Measurements from ENCODE around the gene ROR2. TPM values are rescaled to one million over a fixed set of nuclear protein-coding genes. Genes with fewer than 3 reads are reported as not detected.
"Not testable (repeated sequence)": the region's sequence is repeated elsewhere in the genome, so short reads cannot be mapped to it uniquely, and the experiment has no call there.

Gene ROR2
- total and polyA plus RNA-seq, 4 experiments from 2014 or later = 0.17 to 0.31 (median 0.29) TPM; not detected in 1

DNA sequence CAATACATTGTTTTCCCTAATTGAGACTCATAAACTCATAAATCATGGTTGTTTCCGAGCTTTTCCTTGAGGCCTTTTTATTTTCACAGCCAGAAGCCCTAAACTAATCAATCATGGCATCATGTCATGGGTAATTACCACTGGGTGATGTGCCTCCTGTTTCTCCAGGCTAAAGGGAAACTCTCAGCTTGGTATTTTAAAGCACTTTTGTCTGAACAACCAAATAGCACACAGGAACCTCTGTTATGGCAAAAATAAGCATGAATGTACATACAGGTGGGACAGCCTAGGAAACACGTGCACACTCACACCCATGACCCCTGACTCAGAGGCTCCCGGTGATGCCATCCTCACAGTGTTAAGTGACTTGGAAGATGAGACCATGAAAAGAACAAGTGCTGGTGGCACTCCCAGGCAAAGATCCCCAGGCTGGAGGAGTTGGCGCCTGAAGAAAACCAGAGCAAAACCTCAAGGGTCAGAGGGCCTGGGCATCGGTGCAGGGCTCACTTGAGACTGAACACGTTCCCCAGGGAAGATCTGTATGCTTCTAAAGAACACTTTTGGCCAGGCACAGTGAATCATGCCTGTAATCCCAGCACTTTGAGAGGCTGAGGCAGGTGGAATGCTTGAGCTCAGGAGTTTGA is 154.3 kb downstream of the ROR2 start:
- no peak overlapping the region for H3K4me3 ChIP-seq (ENCODE audit: low read length in 2 of 2)
- H3K4me1 ChIP-seq (ENCODE audit: insufficient read depth, low read length) = peaks cover 31% of the 10 kb centered on the region
- ChIA-PET POLR2A (ENCODE audit: partially characterized antibody) (no interaction called here), CTCF (ENCODE audit: partially characterized antibody) (no interaction called here)
- no peaks in the 10 kb centered on the region for H3K36me3 ChIP-seq (ENCODE audit: insufficient read depth, low read length)
- Mint-ChIP-seq H3K36me3 (no peaks in the 10 kb centered on the region), H3K27ac (peak overlapping the region; percentile 67 to 93 (median 86)), H3K9me3 (peaks cover 0 to 2% (median 0%) of the 10 kb centered on the region in 8 donors), H3K27me3 (no peaks in the 10 kb centered on the region), H3K4me3 (no peak overlapping the region), H3K4me1 (peaks cover 21 to 51% (median 28%) of the 10 kb centered on the region in 4 donors)
- H3K9me3 ChIP-seq (ENCODE audit: control insufficient read depth in 1 of 2, low read length in 2 of 2) = no peaks in the 10 kb centered on the region
- peak overlapping the region; percentile 4 for H3K27ac ChIP-seq (ENCODE audit: low read depth, low read length)
- H3K27me3 ChIP-seq (ENCODE audit: insufficient read depth, low read length) = no peaks in the 10 kb centered on the region
- DNase-seq = peak in 1 of 5 donors; percentile 52
- intact Hi-C loops (cut with micrococcal nuclease) = no loop called here

DNA sequence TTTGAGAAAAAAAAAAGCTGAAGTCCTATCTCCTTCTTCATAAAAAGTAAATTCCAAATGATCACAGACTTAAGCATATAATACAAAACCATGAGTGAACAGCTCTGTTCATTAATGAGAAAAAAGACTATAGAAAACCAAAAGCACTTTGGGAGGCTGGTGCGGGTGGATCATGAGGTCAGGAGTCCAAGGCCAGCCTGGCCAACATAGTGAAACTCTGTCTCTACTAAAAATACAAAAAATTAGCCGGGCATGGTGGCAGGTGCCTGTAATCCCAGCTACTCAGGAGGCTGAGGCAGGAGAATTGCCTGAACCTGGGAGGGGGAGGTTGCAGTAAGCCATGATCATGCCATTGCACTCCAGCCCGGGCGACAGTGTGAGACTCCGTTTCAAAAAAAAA is 156.7 kb downstream of the ROR2 start:
- H3K4me3 ChIP-seq (ENCODE audit: low read length in 2 of 2); DNase-seq; H3K4me1 ChIP-seq (ENCODE audit: insufficient read depth, low read length); H3K9me3 Mint-ChIP-seq; H3K27me3 Mint-ChIP-seq; H3K36me3 Mint-ChIP-seq; H3K27me3 ChIP-seq (ENCODE audit: insufficient read depth, low read length); POLR2A ChIA-PET (ENCODE audit: partially characterized antibody); H3K27ac ChIP-seq (ENCODE audit: low read depth, low read length); intact Hi-C loops (cut with micrococcal nuclease); CTCF ChIA-PET (ENCODE audit: partially characterized antibody); H3K4me3 Mint-ChIP-seq; H3K9me3 ChIP-seq (ENCODE audit: control insufficient read depth in 1 of 2, low read length in 2 of 2); H3K36me3 ChIP-seq (ENCODE audit: insufficient read depth, low read length): not testable (repeated sequence)
- peak overlapping the region in 1 of 7 donors; percentile 34 for H3K27ac Mint-ChIP-seq
- H3K4me1 Mint-ChIP-seq = peaks cover 9 to 35% (median 9%) of the 10 kb centered on the region in 4 donors

DNA sequence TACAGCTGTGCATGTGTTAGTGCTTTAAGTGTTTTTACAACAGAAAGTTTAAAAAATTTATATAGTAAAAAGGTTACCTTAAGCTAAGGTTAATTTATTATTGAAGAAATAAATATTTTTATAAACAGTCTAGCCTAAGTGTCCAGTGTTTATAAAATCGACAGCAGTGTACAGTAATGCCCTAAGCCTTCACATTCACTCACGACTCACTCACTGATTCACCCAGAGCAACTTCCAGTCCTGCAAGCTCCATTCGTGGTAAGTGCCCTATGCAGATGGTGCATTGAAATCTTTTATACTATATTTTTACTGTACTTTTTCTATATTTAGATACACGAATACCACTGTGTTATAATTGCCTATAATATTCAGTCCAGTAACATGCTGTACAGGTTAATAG is 159.1 kb downstream of the ROR2 start:
- no peak for DNase-seq
- H3K4me1 Mint-ChIP-seq = peaks cover 6 to 26% (median 7%) of the 10 kb centered on the region in 4 donors
- no peaks in the 10 kb centered on the region for H3K9me3 ChIP-seq (ENCODE audit: control insufficient read depth in 1 of 2, low read length in 2 of 2)
- no peak overlapping the region for H3K27ac Mint-ChIP-seq
- H3K27me3 Mint-ChIP-seq = no peaks in the 10 kb centered on the region
- no peaks in the 10 kb centered on the region for H3K27me3 ChIP-seq (ENCODE audit: insufficient read depth, low read length)
- peaks cover 0 to 10% (median 3%) of the 10 kb centered on the region in 8 donors for H3K9me3 Mint-ChIP-seq
- no peak overlapping the region for H3K4me3 ChIP-seq (ENCODE audit: low read length in 2 of 2)
- H3K4me1 ChIP-seq (ENCODE audit: insufficient read depth, low read length) = peaks cover 4% of the 10 kb centered on the region
- intact Hi-C loops (cut with micrococcal nuclease) = no loop called here
- H3K27ac ChIP-seq (ENCODE audit: low read depth, low read length) = no peak overlapping the region
- ChIA-PET POLR2A (ENCODE audit: partially characterized antibody) (no interaction called here), CTCF (ENCODE audit: partially characterized antibody) (no interaction called here)
- no peaks in the 10 kb centered on the region for H3K36me3 ChIP-seq (ENCODE audit: insufficient read depth, low read length)
- H3K4me3 Mint-ChIP-seq = no peak overlapping the region
- H3K36me3 Mint-ChIP-seq = no peaks in the 10 kb centered on the region

DNA sequence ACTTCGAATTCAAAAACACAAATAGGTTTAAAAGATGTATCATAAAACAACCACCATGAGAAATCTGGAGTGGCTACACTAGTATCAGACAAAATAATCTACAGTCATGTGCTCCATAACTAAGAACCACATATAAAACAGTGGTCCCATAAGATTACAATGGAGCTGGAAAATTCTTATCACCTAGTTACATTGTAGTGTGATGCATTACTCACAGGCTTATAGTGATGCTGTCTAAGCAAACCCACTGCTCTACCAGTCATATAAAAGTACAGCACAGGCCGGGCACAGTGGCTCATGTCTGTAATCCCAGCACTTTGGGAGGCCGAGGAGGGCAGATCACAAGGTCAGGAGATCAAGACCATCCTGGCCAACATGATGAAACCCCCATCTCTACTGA is 160.1 kb downstream of the ROR2 start:
- Mint-ChIP-seq H3K27ac (no peak overlapping the region), H3K27me3 (peaks cover 2 to 5% of the 10 kb centered on the region in 2 donors), H3K36me3 (no peaks in the 10 kb centered on the region), H3K9me3 (peaks cover 0 to 10% (median 3%) of the 10 kb centered on the region in 8 donors), H3K4me3 (no peak overlapping the region), H3K4me1 (peaks cover 3 to 17% (median 6%) of the 10 kb centered on the region in 4 donors)
- no peaks in the 10 kb centered on the region for H3K36me3 ChIP-seq (ENCODE audit: insufficient read depth, low read length)
- no peaks in the 10 kb centered on the region for H3K9me3 ChIP-seq (ENCODE audit: control insufficient read depth in 1 of 2, low read length in 2 of 2)
- ChIA-PET POLR2A (ENCODE audit: partially characterized antibody) (no interaction called here), CTCF (ENCODE audit: partially characterized antibody) (interaction anchor here (0.6 kb wide), 1 partner anchor 357 kb away, joined by 3 read pairs; no protein-coding TSS in a partner anchor)
- H3K27ac ChIP-seq (ENCODE audit: low read depth, low read length) = no peak overlapping the region
- intact Hi-C loops (cut with micrococcal nuclease) = no loop called here
- DNase-seq = no peak
- no peak overlapping the region for H3K4me3 ChIP-seq (ENCODE audit: low read length in 2 of 2)
- no peaks in the 10 kb centered on the region for H3K27me3 ChIP-seq (ENCODE audit: insufficient read depth, low read length)
- H3K4me1 ChIP-seq (ENCODE audit: insufficient read depth, low read length) = no peaks in the 10 kb centered on the region

DNA sequence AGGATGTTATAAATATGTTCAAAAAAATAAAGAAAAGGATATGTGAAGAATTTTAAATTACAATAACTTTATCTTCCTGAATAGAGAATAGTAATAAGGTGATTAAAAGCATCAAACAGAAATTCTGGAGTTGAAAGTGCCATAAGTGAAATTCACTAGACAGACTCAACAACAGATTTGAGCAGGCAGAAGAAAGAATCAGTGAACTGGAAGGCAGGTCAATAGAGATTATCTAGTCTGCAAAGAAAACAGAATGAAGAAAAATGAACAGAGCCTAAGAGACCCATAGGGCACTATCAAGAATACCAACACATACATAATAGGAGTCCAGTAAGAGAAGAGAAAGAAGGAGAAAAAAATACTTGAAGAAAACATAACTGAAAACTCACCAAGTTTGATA is 162.1 kb downstream of the ROR2 start:
- POLR2A ChIA-PET (ENCODE audit: partially characterized antibody) = interaction anchor here (0.6 kb wide), 1 partner anchor 1790 kb away, joined by 7 read pairs; no protein-coding TSS in a partner anchor

DNA sequence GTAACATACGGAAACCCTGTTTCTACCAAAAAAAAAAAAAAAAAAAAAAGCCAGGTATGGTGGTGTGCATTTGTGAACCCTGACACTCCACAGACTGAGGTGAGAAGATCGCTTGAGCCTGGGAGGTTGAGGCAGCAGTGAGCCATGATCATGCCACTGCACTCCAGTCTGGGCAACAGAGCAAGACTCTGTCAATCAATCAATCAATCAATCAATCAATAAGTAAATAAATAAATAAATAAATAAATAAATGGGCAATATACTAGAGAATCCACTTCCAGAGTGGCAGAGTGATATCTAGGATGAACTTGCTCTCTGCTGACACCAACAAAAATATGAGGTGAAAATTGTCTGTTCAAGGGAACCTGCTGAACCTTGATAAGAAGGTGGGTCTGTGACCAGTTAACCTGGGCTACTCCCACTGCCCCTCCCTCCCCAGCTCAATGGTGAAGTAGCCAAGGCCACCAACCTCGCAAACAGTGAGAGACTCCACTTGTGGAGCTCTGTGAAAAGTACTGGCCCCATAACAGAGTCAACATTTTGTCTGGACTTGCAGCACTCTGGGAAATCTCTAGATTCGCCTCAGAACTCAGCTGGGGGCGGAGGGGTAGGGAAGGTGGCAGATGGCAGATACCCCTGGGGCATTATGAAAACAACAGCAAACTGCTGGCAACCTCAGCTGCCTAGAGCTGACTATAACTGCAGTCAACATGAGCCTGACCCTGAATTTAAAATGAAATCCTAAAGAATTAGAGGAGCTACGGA is 163.7 kb downstream of the ROR2 start:
- Histone ChIP-seq H3K27me3 (ENCODE audit: insufficient read depth, low read length) (no peaks in the 10 kb centered on the region), H3K36me3 (ENCODE audit: insufficient read depth, low read length) (no peaks in the 10 kb centered on the region), H3K4me1 (ENCODE audit: insufficient read depth, low read length) (peaks cover 13% of the 10 kb centered on the region), H3K4me3 (ENCODE audit: low read length in 2 of 2) (no peak overlapping the region), H3K9me3 (ENCODE audit: control insufficient read depth in 1 of 2, low read length in 2 of 2) (no peaks in the 10 kb centered on the region), H3K27ac (ENCODE audit: low read depth, low read length) (no peak overlapping the region)
- H3K4me3 Mint-ChIP-seq = no peak overlapping the region
- no peaks in the 10 kb centered on the region for H3K36me3 Mint-ChIP-seq
- intact Hi-C loops (cut with micrococcal nuclease) = no loop called here
- peaks cover 10 to 11% of the 10 kb centered on the region in 2 donors for H3K27me3 Mint-ChIP-seq
- H3K4me1 Mint-ChIP-seq = peaks cover 8 to 31% (median 19%) of the 10 kb centered on the region in 4 donors
- ChIA-PET POLR2A (ENCODE audit: partially characterized antibody) (no interaction called here), CTCF (ENCODE audit: partially characterized antibody) (no interaction called here)
- DNase-seq = no peak
- H3K9me3 Mint-ChIP-seq = peaks cover 0 to 10% (median 4%) of the 10 kb centered on the region in 8 donors
- no peak overlapping the region for H3K27ac Mint-ChIP-seq

More for the DNA sequence above, 162.1 kb downstream of the ROR2 start:
- Mint-ChIP-seq H3K27ac (no peak overlapping the region), H3K36me3 (no peaks in the 10 kb centered on the region), H3K4me1 (peaks cover 9 to 33% (median 15%) of the 10 kb centered on the region in 4 donors), H3K9me3 (peaks cover 0 to 10% (median 4%) of the 10 kb centered on the region in 8 donors), H3K27me3 (peaks cover 10 to 11% of the 10 kb centered on the region in 2 donors), H3K4me3 (no peak overlapping the region)
- Histone ChIP-seq H3K27ac (ENCODE audit: low read depth, low read length) (no peak overlapping the region), H3K36me3 (ENCODE audit: insufficient read depth, low read length) (no peaks in the 10 kb centered on the region), H3K27me3 (ENCODE audit: insufficient read depth, low read length) (no peaks in the 10 kb centered on the region), H3K4me3 (ENCODE audit: low read length in 2 of 2) (no peak overlapping the region), H3K4me1 (ENCODE audit: insufficient read depth, low read length) (peaks cover 7% of the 10 kb centered on the region), H3K9me3 (ENCODE audit: control insufficient read depth in 1 of 2, low read length in 2 of 2) (no peaks in the 10 kb centered on the region)
- intact Hi-C loops (cut with micrococcal nuclease) = no loop called here
- CTCF ChIA-PET (ENCODE audit: partially characterized antibody) = no interaction called here
- DNase-seq = no peak

DNA sequence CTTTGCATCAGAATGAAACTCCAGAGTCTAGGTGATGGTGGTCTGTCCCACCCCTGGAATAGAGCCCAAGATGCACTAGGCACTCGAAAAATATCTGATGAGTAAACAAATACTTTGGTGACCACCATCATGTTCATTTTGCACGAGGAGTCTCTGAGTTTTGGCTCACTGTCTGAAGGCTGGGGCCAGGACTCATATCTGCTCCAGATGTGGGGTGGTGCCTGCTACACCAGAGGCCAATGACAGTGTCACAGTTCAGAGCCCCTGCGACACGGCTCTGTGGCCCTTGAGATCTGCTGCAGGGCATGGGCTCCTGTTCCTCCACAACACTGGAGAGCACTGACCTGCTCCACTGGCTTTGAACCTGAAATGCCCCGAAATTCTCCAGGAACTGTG is 164.6 kb downstream of the ROR2 start:
- no peak for DNase-seq
- intact Hi-C loops (cut with micrococcal nuclease) = no loop called here
- Histone ChIP-seq H3K36me3 (ENCODE audit: insufficient read depth, low read length) (no peaks in the 10 kb centered on the region), H3K27ac (ENCODE audit: low read depth, low read length) (no peak overlapping the region), H3K9me3 (ENCODE audit: control insufficient read depth in 1 of 2, low read length in 2 of 2) (no peaks in the 10 kb centered on the region), H3K4me3 (ENCODE audit: low read length in 2 of 2) (no peak overlapping the region), H3K27me3 (ENCODE audit: insufficient read depth, low read length) (no peaks in the 10 kb centered on the region), H3K4me1 (ENCODE audit: insufficient read depth, low read length) (peaks cover 13% of the 10 kb centered on the region)
- H3K4me3 Mint-ChIP-seq = no peak overlapping the region
- ChIA-PET CTCF (ENCODE audit: partially characterized antibody) (no interaction called here), POLR2A (ENCODE audit: partially characterized antibody) (no interaction called here)
- H3K36me3 Mint-ChIP-seq = no peaks in the 10 kb centered on the region
- H3K9me3 Mint-ChIP-seq = peaks cover 0 to 10% (median 4%) of the 10 kb centered on the region in 8 donors
- H3K27ac Mint-ChIP-seq = no peak overlapping the region
- peaks cover 10 to 11% of the 10 kb centered on the region in 2 donors for H3K27me3 Mint-ChIP-seq
- peaks cover 10 to 33% (median 18%) of the 10 kb centered on the region in 4 donors for H3K4me1 Mint-ChIP-seq
